Spleen (tissue), 7 donors: ENCODE data around the gene IL1RL2.

Source experiments
- POLR2A ChIP-seq, 3 donors: fragments of 450-650 bp; IDR thresholded peaks; one replicate each; pipeline ENCODE4 v1.5.1; 2017; ENCODE audit warnings: antibody characterized with exemption in 3 of 3, mild to moderate bottlenecking in 1 of 3
- POLR2AphosphoS5 ChIP-seq, 3 donors: sonication (generic); formaldehyde crosslinking; IDR thresholded peaks; one replicate each; pipeline ENCODE4 v1.5.1; 2017; ENCODE audit warnings: antibody characterized with exemption in 3 of 3
- TF ChIP-seq, protein P1 (sequence below), 11 experiments: fragments of 200-600 bp in 7 of 11; fragments of 450-650 bp in 4 of 11; sonication (generic) in 4 of 11; IDR thresholded peaks in 8 of 11; conservative IDR thresholded peaks in 3 of 11; 1 replicate in 7 of 11; 2 replicates in 4 of 11; pipeline versions ENCODE4 v1.4.0 to v1.8.0; 2016 to 2021; ENCODE audit warnings: antibody characterized with exemption in 11 of 11, inconsistent platforms in 4 of 11, mild to moderate bottlenecking in 1 of 11
- donor health status: DM: no; HTN: no; CAD: no; lungs with moderate emphysema.
- donor health status: DM: no; HTN: no; CAD: no.
- donor health status: DM: no; HTN: no; CAD: no.

DNA sequence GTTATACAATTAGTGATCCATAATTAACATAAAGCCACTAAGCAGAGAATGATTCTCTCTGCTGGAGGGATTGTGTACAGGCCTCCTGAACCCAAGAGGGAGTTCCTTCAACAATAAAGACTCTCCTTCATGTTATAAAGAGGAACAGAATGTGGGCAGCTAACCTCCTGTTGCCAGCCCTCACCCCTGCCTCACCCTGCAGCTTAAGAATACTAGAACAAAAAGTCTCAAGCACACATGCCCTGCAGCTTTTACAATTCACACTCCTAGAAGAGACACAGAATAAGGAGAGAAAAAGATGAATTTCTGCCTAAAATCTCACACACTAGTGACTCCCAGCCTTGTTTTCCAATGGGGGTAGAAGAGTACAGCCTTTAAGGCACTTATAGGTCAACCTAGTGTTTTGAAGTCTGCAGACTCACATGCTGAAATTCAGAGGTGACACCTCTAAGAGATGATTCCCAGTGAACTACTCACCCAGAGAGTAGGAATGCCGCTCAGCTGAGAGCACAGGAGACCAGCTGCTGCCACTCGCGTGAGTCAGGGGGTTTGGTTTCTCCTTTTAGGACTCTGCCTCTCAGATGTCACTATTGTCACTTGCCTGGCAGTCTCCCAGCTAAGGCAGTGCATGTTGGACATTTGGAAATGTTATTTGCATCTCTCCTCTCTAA is 92.0 kb downstream of the IL1RL2 start:
- no peak for TF ChIP-seq POLR2A (IDR thresholded peaks at IDR 0.05)
- TF ChIP-seq, protein P1, sequence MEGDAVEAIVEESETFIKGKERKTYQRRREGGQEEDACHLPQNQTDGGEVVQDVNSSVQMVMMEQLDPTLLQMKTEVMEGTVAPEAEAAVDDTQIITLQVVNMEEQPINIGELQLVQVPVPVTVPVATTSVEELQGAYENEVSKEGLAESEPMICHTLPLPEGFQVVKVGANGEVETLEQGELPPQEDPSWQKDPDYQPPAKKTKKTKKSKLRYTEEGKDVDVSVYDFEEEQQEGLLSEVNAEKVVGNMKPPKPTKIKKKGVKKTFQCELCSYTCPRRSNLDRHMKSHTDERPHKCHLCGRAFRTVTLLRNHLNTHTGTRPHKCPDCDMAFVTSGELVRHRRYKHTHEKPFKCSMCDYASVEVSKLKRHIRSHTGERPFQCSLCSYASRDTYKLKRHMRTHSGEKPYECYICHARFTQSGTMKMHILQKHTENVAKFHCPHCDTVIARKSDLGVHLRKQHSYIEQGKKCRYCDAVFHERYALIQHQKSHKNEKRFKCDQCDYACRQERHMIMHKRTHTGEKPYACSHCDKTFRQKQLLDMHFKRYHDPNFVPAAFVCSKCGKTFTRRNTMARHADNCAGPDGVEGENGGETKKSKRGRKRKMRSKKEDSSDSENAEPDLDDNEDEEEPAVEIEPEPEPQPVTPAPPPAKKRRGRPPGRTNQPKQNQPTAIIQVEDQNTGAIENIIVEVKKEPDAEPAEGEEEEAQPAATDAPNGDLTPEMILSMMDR (IDR thresholded peaks at IDR 0.05 in 8 of 11, conservative IDR thresholded peaks at IDR 0.05 in 3 of 11): no peak
- no peak for TF ChIP-seq POLR2AphosphoS5 (IDR thresholded peaks at IDR 0.05)
